Right renal cortex interstitium (tissue), 3 donors: ENCODE data around the gene SLC18A3. TPM values are rescaled to one million over a fixed set of nuclear protein-coding genes. Genes with fewer than 3 reads are reported as not detected.

Source experiments
- DNase-seq, 3 donors: peaks; one replicate each; pipeline ENCODE4 v3.0.0-alpha.2; 2013; ENCODE audit warnings: low read depth in 3 of 3, low spot score in 2 of 3
- polyA plus RNA-seq, 3 donors: library from polyadenylated mRNA; unstranded; fragments of 120-200 nt; gene quantifications; one replicate each; pipeline ENCODE4 v1.2.1, GENCODE V29; 2013; ENCODE audit not compliant: insufficient read length in 3 of 3

Gene SLC18A3
- polyA plus RNA-seq, 3 donors: not detected

DNA sequence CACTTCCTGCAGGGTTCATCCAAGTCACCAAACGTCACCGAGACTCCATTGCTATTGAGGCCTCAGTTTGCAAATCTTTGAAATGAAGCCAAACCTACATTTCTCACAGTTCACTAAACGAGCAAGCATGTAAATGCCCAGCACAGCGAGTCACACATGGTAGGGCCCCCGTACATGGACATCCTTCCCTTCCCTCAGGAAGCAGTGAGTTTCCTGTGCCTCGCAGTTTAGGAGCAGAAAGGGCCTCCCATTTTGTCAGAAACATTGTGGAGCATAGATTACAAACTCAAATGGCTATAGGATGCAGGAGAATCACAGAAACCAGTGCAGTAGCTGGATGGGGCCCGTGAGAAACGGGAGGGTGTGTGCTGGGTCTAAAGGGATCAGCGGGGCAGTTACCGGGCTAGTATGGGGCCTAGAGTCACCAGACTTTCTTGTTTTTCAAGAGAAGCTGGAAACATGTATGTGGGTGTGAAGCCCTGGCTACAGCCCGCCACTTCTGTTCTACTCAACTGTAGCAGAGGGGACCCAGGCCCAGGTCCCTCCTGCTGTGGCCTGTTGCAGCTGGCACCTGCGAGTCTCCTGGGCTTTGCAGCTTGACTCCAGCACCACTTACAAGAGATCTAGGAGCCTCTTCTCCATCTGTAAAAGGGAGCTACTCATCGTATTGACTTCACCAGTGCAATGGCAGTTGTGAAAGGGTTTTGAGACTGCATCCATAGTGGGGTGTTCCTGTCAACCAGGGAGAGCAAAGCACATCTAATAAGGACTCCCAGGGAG is 14.2 kb upstream of the SLC18A3 start:
- no peak for DNase-seq

GRCh38 chr10:49596493-49596809 is 13.7 kb upstream of the SLC18A3 start:
- DNase-seq: no peak

DNA sequence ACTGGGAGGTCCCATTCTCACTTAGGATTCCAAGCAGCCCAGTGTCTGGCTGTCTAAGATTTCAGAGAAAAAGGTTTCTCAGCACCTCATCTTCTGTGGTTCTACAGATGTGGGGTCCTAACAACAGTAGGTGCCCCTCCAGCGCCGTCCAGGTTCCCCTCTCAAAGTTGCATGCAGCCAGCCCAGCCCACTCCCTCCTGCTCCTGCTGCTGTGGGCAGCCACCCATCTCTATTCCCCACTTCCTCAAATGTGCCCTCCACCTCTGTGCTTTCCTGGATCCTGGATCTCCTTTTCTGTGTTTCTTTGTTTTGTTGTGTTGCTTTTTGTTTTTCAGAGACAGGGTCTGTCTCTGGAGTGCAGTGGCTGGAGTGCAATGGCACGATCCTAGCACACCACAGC is 13.3 kb upstream of the SLC18A3 start:
- no peak for DNase-seq

- DNase-seq: no peak
These were observed 12.5 kb upstream of the SLC18A3 start for GRCh38 chr10:49597426-49598163.

GRCh38 chr10:49598164-49598856 is 11.8 kb upstream of the SLC18A3 start:
- DNase-seq: no peak

GRCh38 chr10:49598986-49599385 is 11.1 kb upstream of the SLC18A3 start:
- no peak for DNase-seq

DNA sequence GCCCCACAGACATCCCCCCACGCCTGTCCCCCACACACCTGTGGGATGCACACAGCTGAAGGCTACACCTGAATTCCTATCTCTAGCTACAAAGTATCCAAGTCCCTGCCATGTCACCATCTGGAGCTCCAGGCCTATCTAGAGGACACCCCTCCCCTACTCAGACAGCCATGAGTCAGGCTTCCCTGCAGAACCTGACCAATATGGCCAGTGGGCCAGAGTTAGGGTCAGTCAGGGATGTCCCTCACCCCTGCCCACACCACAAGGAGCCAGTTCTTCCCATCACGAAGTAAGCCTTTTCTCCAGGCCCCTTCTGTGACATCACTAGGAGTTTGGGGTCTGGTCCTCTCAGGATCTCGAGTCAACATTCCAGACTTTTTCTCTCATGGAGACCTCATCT is 10.6 kb upstream of the SLC18A3 start:
- DNase-seq: no peak

GRCh38 chr10:49600046-49600445 is 10.1 kb upstream of the SLC18A3 start:
- DNase-seq: no peak

DNA sequence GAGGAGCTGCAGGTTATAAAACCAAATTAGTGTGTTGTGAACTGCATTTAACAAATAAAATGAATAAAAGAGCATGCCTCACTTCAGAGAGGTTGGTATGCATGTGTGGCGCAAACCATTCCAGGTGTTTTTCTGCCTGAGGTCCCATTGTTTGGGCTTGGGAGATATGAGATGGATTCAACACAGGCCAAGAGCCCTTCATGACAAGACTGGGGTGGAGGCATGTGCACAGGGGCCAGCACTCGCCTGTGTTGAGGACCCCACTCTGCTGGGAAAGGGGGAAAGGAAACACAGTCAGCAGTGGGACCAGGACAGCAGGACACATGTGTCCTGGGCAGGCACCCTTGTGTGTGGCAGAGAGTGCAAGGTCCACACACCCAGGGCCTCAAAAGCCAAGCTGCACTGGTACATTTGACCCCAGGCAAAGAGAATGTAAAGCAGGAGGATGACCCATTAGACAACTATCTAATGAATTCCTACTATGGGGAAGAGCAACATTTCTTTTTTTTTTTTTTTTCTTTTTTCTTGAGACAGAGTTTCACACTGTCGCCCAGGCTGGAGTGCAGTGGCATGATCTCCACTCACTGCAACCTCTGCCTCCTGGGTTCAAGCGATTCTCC is 9.2 kb upstream of the SLC18A3 start:
- no peak for DNase-seq

- no peak for DNase-seq
These were observed 8.3 kb upstream of the SLC18A3 start for GRCh38 chr10:49601857-49602256.

DNA sequence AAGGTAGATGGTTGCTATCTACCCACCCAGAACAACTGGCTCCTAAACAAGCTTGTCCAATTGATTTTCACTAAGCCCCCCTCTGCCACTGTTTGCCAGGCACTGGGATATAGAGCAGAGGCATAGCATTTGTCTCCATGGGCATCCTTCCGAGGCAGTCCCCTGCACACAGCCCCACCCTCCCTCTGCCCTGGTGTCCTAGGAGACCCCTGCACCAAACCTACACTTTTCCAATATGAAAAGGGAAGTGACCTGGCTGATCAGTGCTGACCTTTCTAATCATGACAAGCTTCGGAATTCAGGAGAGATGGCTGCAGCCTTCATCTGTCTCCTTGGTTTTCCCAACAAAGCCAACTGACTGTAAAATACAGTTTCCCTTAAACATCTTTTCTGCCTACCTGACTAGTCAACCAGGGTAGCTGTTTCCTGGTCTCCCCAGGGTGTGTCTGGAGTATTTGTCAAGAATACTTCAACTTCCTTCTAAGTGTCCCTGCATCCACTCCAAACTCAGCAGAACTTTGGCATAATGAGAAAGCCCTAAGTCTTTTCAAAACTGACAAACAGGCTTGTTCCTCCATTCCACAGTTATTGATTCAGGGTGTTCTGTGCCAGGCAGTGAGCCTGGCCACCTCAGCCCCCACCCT is 7.6 kb upstream of the SLC18A3 start:
- DNase-seq: no peak

DNA sequence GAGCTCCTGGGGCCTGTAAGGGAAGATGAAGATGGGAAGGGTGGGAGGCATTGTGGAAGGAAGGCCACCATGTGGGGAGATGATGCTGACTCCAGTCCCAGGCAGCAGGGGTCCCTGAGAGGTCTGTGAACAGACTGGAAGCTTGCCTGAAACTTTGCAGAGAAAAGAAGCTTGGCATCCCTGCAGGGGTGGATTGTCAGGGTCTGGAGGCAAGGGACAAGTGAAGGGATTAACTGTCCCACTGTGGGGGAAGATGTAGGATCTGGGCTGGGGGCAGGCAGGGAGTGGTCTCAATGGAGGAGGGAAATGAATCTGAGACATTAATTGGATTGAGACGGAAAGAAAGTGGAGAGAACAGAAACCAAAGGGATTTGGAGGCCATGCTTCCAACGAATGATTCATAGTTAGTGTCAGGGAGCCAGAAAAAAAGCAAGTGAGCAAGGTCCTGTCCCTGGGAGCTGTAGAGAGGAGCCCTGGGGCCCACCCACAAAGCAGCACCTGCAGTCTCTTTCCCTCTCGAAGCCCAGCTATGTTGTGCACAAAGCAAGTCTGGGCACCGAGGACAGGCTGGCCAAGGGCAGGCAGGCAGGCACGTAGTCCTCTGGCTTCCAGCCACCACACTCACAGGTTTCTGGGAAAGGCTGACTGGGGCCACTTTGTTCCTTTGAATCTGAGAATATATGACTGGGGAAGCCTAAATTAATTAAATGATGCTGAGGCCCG is 4.7 kb upstream of the SLC18A3 start:
- DNase-seq: no peak

GRCh38 chr10:49605939-49606509 is 4.1 kb upstream of the SLC18A3 start:
- DNase-seq: no peak

GRCh38 chr10:49606981-49607535 is 3.1 kb upstream of the SLC18A3 start:
- DNase-seq: peak; percentile 36 to 67 (median 51)

- DNase-seq: no peak
These were observed 1.7 kb upstream of the SLC18A3 start for GRCh38 chr10:49608166-49609005.

DNA sequence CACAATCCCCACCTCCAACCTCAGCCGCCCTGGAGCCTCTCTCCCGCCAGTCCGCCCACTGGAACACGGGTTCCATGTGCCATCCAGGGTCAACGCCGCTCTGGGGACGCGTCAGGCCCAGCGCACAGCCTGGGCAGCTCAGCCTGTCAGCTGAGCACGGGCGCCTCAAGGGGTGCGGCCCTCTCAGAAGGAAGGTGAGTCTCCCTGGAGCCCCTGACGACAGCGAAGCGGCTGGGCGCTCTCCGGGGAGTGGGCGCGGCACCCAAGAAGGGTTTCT is 1.2 kb upstream of the SLC18A3 start:
- DNase-seq: no peak

- DNase-seq: no peak
These were observed 612 bp upstream of the SLC18A3 start for GRCh38 chr10:49609283-49610113.
